H1 (cell line): ENCODE results near the gene PIK3R6. TPM values are rescaled to one million over a fixed set of nuclear protein-coding genes. Genes with fewer than 3 reads are reported as not detected.

Experiments
- CTCF ChIA-PET: fragments of 300-600 bp; sonication (Branson Sonifier 250); formaldehyde crosslinking; loops from one replicate; lab custom pipeline; 2021; ENCODE audit not compliant: partially characterized antibody; lab: Charles Lee
- POLR2A ChIA-PET: fragments of 300-600 bp; sonication (Branson Sonifier 250); formaldehyde crosslinking; loops from one replicate; lab custom pipeline; 2021; ENCODE audit warnings: inconsistent platforms; ENCODE audit not compliant: partially characterized antibody; lab: Charles Lee
- DNase-seq, 2 experiments: peaks; one replicate each; pipeline versions ENCODE4 v3.0.0 to v3.0.0-alpha.2; 2010 to 2022; ENCODE audit warnings: low spot score in 2 of 2, low read depth in 1 of 2, mixed read lengths in 1 of 2
- FAIRE-seq: peaks from 2 replicates; lab custom pipeline; 2011; peaks lifted over from hg19 to GRCh38; lab: Jason Lieb, UNC
- H2AFZ ChIP-seq: 2 replicates; pipeline ENCODE4 v1.8.1; 2012; ENCODE audit warnings: low read length, inconsistent platforms
- H2AK5ac ChIP-seq: 2 replicates; pipeline ENCODE4 v1.6.1; 2013; ENCODE audit warnings: low read depth, low read length
- H2BK120ac ChIP-seq: replicated peaks from 2 replicates; pipeline ENCODE3; 2013; ENCODE audit warnings: low read depth, low read length, inconsistent platforms
- H2BK12ac ChIP-seq: 2 replicates; pipeline ENCODE4 v1.6.1; 2013; ENCODE audit warnings: low read depth, low read length
- H2BK15ac ChIP-seq: 2 replicates; pipeline ENCODE4 v1.6.1; 2013; ENCODE audit warnings: low read length
- H2BK20ac ChIP-seq: 2 replicates; pipeline ENCODE4 v1.6.1; 2013; ENCODE audit warnings: low read length
- H2BK5ac ChIP-seq: 2 replicates; pipeline ENCODE4 v1.6.1; 2013; ENCODE audit warnings: low read depth, low read length
- H3K14ac ChIP-seq: 2 replicates; pipeline ENCODE4 v1.6.1; 2013; ENCODE audit warnings: inconsistent platforms; ENCODE audit not compliant: insufficient read length
- H3K18ac ChIP-seq: 2 replicates; pipeline ENCODE4 v1.6.1; 2013; ENCODE audit warnings: low read length; ENCODE audit errors: extremely low read depth
- H3K23ac ChIP-seq: 2 replicates; pipeline ENCODE4 v1.6.1; 2013; ENCODE audit warnings: inconsistent platforms; ENCODE audit not compliant: insufficient read length
- H3K23me2 ChIP-seq: 2 replicates; pipeline ENCODE4 v1.6.1; 2013; ENCODE audit warnings: low read depth, low read length
- H3K27ac ChIP-seq: 2 replicates; pipeline ENCODE4 v1.6.1; 2011; ENCODE audit warnings: low read depth, low read length, inconsistent platforms
- H3K27me3 ChIP-seq, 4 experiments: replicated peaks in 1 of 4; 1 replicate in 1 of 4; 2 replicates in 3 of 4; pipeline versions ENCODE4 v1.6.1 to v1.8.1; 2011 to 2013; ENCODE audit warnings: low read length in 3 of 4, mild to moderate bottlenecking in 3 of 4, inconsistent platforms in 2 of 4, mixed read lengths in 2 of 4, moderate library complexity in 1 of 4; ENCODE audit not compliant: control insufficient read depth in 3 of 4, insufficient read depth in 3 of 4; ENCODE audit errors: extremely low read depth in 1 of 4
- H3K36me3 ChIP-seq, 4 experiments: 2 replicates each; pipeline versions ENCODE4 v1.6.1 to v1.8.1; 2011 to 2013; ENCODE audit warnings: mild to moderate bottlenecking in 4 of 4, low read length in 3 of 4, moderate library complexity in 2 of 4, control low read depth in 1 of 4, inconsistent platforms in 1 of 4; ENCODE audit not compliant: insufficient read depth in 4 of 4, control insufficient read depth in 2 of 4
- H3K4ac ChIP-seq: replicated peaks from 2 replicates; pipeline ENCODE3; 2013; ENCODE audit warnings: low read length, low read depth, mixed read lengths, inconsistent platforms; ENCODE audit not compliant: insufficient read length
- H3K4me1 ChIP-seq, 4 experiments: replicated peaks in 1 of 4; 1 replicate in 1 of 4; 2 replicates in 3 of 4; pipeline versions ENCODE4 v1.6.1 to v1.8.1; 2011 to 2013; ENCODE audit warnings: low read length in 3 of 4, inconsistent platforms in 2 of 4, mixed read lengths in 1 of 4; ENCODE audit not compliant: insufficient read depth in 4 of 4, control insufficient read depth in 3 of 4
- H3K4me2 ChIP-seq, 2 experiments: 2 replicates each; pipeline versions ENCODE4 v1.6.1 to v1.8.1; 2011 to 2013; ENCODE audit warnings: low read depth in 2 of 2, low read length in 2 of 2, control low read depth in 1 of 2, inconsistent platforms in 1 of 2, mild to moderate bottlenecking in 1 of 2; ENCODE audit not compliant: insufficient read depth in 1 of 2
- H3K4me3 ChIP-seq, 4 experiments: fragments of 200-600, 300-600 bp in 1 of 4; sonication (generic), shearing (Covaris generic), sonication (Bioruptor Twin) in 1 of 4; 2 replicates each; pipeline versions ENCODE4 v1.5.1 to v1.8.1; 2011 to 2016; ENCODE audit warnings: low read length in 4 of 4, low read depth in 3 of 4, control low read depth in 2 of 4, inconsistent platforms in 2 of 4, mild to moderate bottlenecking in 2 of 4, mixed read lengths in 1 of 4, moderate library complexity in 1 of 4; ENCODE audit not compliant: insufficient read depth in 2 of 4; ENCODE audit errors: extremely low read depth in 1 of 4
- H3K56ac ChIP-seq: replicated peaks from 2 replicates; pipeline ENCODE3; 2013; ENCODE audit warnings: low read depth, mild to moderate bottlenecking, mixed read lengths, low read length, inconsistent platforms; ENCODE audit not compliant: insufficient read length
- H3K79me1 ChIP-seq: 2 replicates; pipeline ENCODE4 v1.6.1; 2013; ENCODE audit warnings: low read depth, low read length, control low read depth
- H3K79me2 ChIP-seq, 2 experiments: 2 replicates each; pipeline versions ENCODE4 v1.6.1 to v1.8.1; 2012 to 2013; ENCODE audit warnings: low read length in 2 of 2, mild to moderate bottlenecking in 2 of 2, inconsistent platforms in 1 of 2; ENCODE audit not compliant: insufficient read depth in 2 of 2, control insufficient read depth in 1 of 2
- H3K9ac ChIP-seq, 4 experiments: replicated peaks in 1 of 4; 1 replicate in 1 of 4; 2 replicates in 3 of 4; pipeline versions ENCODE4 v1.6.1 to v1.8.1; 2011 to 2013; ENCODE audit warnings: low read depth in 3 of 4, low read length in 3 of 4, control low read depth in 2 of 4, mild to moderate bottlenecking in 2 of 4, moderate library complexity in 2 of 4, inconsistent platforms in 1 of 4; ENCODE audit errors: extremely low read depth in 1 of 4
- H3K9me3 ChIP-seq, 2 experiments: 2 replicates each; pipeline versions ENCODE4 v1.6.1 to v1.8.1; 2012 to 2013; ENCODE audit warnings: mild to moderate bottlenecking in 2 of 2, moderate library complexity in 2 of 2, control low read depth in 1 of 2, inconsistent platforms in 1 of 2, low read depth in 1 of 2, low read length in 1 of 2, mixed read lengths in 1 of 2; ENCODE audit not compliant: insufficient read depth in 2 of 2
- H4K20me1 ChIP-seq, 2 experiments: replicated peaks in 1 of 2; 2 replicates each; pipeline versions ENCODE3 to v1.8.1; 2011 to 2013; ENCODE audit warnings: inconsistent platforms in 2 of 2, low read length in 2 of 2, mild to moderate bottlenecking in 1 of 2; ENCODE audit not compliant: insufficient read depth in 2 of 2, control insufficient read depth in 1 of 2
- H4K5ac ChIP-seq: 2 replicates; pipeline ENCODE4 v1.6.1; 2013; ENCODE audit warnings: low read length, low read depth, mixed read lengths, inconsistent platforms; ENCODE audit not compliant: insufficient read length
- H4K8ac ChIP-seq: 2 replicates; pipeline ENCODE4 v1.8.0; 2013; ENCODE audit warnings: mild to moderate bottlenecking, moderate library complexity, low read length, inconsistent platforms; ENCODE audit not compliant: insufficient read depth; ENCODE audit errors: extremely low read depth
- H4K91ac ChIP-seq: replicated peaks from 2 replicates; pipeline ENCODE3; 2013; ENCODE audit warnings: low read length, mixed read lengths, inconsistent platforms; ENCODE audit not compliant: insufficient read length
- ASH2L ChIP-seq: fragments of 200-600, 300-600 bp; sonication (generic); IDR thresholded peaks from one replicate; pipeline ENCODE4 v1.7.1; 2017; ENCODE audit warnings: low read length
- CBX5 ChIP-seq: fragments of 300-800, 300-1000 bp; sonication (generic); IDR thresholded peaks from 2 replicates; pipeline ENCODE4 v1.7.1; 2016; ENCODE audit warnings: antibody characterized with exemption, low read length, low read depth
- CREB1 ChIP-seq: IDR thresholded peaks from 2 replicates; pipeline ENCODE4 v1.6.1; 2012; ENCODE audit warnings: inconsistent platforms
- NANOG ChIP-seq: IDR thresholded peaks from 2 replicates; pipeline ENCODE4 v1.6.1; 2011; ENCODE audit warnings: low read length, low read depth, mild to moderate bottlenecking, inconsistent platforms; ENCODE audit not compliant: insufficient read depth, poor library complexity, severe bottlenecking
- POLR2A ChIP-seq, 2 experiments: IDR thresholded peaks; 1 replicate in 1 of 2; 2 replicates in 1 of 2; pipeline ENCODE4 v1.6.1; 2011; ENCODE audit warnings: low read depth in 2 of 2, low read length in 2 of 2, mild to moderate bottlenecking in 2 of 2; ENCODE audit errors: control extremely low read depth in 1 of 2
- SAP30 ChIP-seq: fragments of 300-600 bp; sonication (generic); IDR thresholded peaks from 2 replicates; pipeline ENCODE4 v1.7.1; 2012; ENCODE audit warnings: low read length, moderate library complexity, mild to moderate bottlenecking, inconsistent platforms; ENCODE audit not compliant: insufficient read depth, insufficient replicate concordance
- SIRT6 ChIP-seq: IDR thresholded peaks from one replicate; pipeline ENCODE4 v1.7.1; 2012; ENCODE audit warnings: low read length, inconsistent platforms
- SP1 ChIP-seq: IDR thresholded peaks from 2 replicates; pipeline ENCODE4 v1.6.1; 2011; ENCODE audit warnings: low read depth, low read length
- ZNF274 ChIP-seq: IDR thresholded peaks from 2 replicates; pipeline ENCODE4 v1.7.0; 2012; ENCODE audit warnings: low read length, borderline replicate concordance; ENCODE audit errors: extremely low read depth
- WGBS, 2 experiments: shearing (Covaris generic) in 1 of 2; methylation state at CpG; one replicate each; pipeline versions ENCODE4 v1.1.6 to v1.1.7; 2013 to 2015; ENCODE audit warnings: low lambda C conversion rate in 2 of 2, mixed read lengths in 2 of 2, inconsistent platforms in 1 of 2, low coverage in 1 of 2, missing lambda C conversion rate in 1 of 2; ENCODE audit not compliant: insufficient replicate concordance in 2 of 2, insufficient coverage in 1 of 2, insufficient read length in 1 of 2; ENCODE audit errors: extremely low coverage in 1 of 2, missing lambda C conversion rate in 1 of 2; 5-methylcytosine and 5-hydroxymethylcytosine counted together
- polyA plus RNA-seq, 7 experiments: library from polyadenylated mRNA; depleted of rRNA in 3 of 7; stranded (reverse) in 5 of 7; unstranded in 2 of 7; fragments of >200 nt in 5 of 7; fragments of 200-250 nt in 2 of 7; gene quantifications; 1 replicate in 5 of 7; 2 replicates in 1 of 7; 4 replicates in 1 of 7; pipeline versions ENCODE4 v1.2.1 to v1.2.3, GENCODE V29; 2011 to 2013; ENCODE audit warnings: missing spikeins in 2 of 7, mixed read lengths in 2 of 7
- total RNA-seq: library from RNA; stranded (reverse); fragmentation: NEBNext Ultra II Directional; extraction: Animal tissue kit (Norgen Biotek cat#: 25700); gene quantifications from 2 replicates; pipeline ENCODE4 v1.2.1, GENCODE V29; 2021
- TF ChIP-seq, protein P1 (sequence below): IDR thresholded peaks from 2 replicates; pipeline ENCODE4 v1.6.1; 2011; ENCODE audit warnings: low read length, improper control_type of control experiment

PIK3R6 gene
- total and polyA plus RNA-seq, 2 of the 8 experiments (the other 6 are each of a cell fraction or from before 2014, with no cell fraction given), result 0.24 to 1.2 TPM

DNA sequence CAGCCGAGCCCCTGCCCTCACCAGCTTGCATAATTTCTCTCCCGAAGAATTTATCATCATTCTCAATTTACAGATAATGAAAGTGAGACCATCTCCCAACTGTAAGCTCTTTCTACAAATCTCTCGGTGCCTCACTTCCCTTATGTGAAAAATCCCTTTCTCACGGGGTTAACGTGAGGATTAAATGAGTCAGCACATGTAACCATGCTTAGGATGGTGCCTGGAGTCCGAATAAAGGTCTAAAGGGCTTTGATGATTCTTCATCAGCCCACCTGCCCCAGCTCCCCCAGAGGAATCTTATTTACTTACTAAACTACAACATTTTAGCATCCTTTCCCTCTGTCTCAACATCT is 24.8 kb upstream of the PIK3R6 start:
- TF ChIP-seq ASH2L (no peak), SP1 (no peak), CBX5 (no peak), SAP30 (no peak), ZNF274 (no peak), SIRT6 (no peak), CREB1 (no peak), NANOG (no peak), POLR2A (IDR thresholded peaks at IDR 0.05; ENCODE audit: control extremely low read depth in 1 of 2, low read depth in 2 of 2, low read length in 2 of 2) (no peak)
- TF ChIP-seq, protein P1, sequence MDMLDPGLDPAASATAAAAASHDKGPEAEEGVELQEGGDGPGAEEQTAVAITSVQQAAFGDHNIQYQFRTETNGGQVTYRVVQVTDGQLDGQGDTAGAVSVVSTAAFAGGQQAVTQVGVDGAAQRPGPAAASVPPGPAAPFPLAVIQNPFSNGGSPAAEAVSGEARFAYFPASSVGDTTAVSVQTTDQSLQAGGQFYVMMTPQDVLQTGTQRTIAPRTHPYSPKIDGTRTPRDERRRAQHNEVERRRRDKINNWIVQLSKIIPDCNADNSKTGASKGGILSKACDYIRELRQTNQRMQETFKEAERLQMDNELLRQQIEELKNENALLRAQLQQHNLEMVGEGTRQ, result no peak
- TF ChIP-seq, all 59 proteins: peak for 0
- no peak overlapping the region for H3K4me2 ChIP-seq
- H2AFZ ChIP-seq, result no peak overlapping the region
- H3K9ac ChIP-seq, result no peak overlapping the region
- H3K23ac ChIP-seq, result no peak overlapping the region
- no peaks in the 10 kb centered on the region for H3K79me1 ChIP-seq
- H2BK15ac ChIP-seq, result no peak overlapping the region
- DNase-seq (no peak), FAIRE-seq (no peak)
- H3K4me3 ChIP-seq, result no peak overlapping the region
- no peak overlapping the region for H3K27ac ChIP-seq
- no peak overlapping the region for H2BK5ac ChIP-seq
- H2AK5ac ChIP-seq, result no peak overlapping the region
- H2BK12ac ChIP-seq, result no peak overlapping the region
- no peak overlapping the region for H3K18ac ChIP-seq
- WGBS, 2 experiments, result 86% methylated on average over 6 of the region's 6 CpGs; no CpG with 5 or more reads in 1 of the 2 experiments
- POLR2A ChIA-PET, result no interaction called here
- CTCF ChIA-PET, result interaction anchor here (0.7 to 10.4 kb wide), 4 partner anchors 8 to 106 kb away, joined by 3 to 107 read pairs (median 53); no protein-coding TSS in a partner anchor
- H3K4ac ChIP-seq, result no peak overlapping the region
- H3K79me2 ChIP-seq, result no peaks in the 10 kb centered on the region
- H3K36me3 ChIP-seq, result no peaks in the 10 kb centered on the region
- H2BK20ac ChIP-seq, result no peak overlapping the region
- H4K5ac ChIP-seq, result no peak overlapping the region
- no peaks in the 10 kb centered on the region for H3K9me3 ChIP-seq
- H3K56ac ChIP-seq, result no peak overlapping the region
- peaks cover 0 to 15% (median 10%) of the 10 kb centered on the region in 4 experiments; a peak in 4 of 7 replicates for H3K4me1 ChIP-seq
- no peak overlapping the region for H3K14ac ChIP-seq
- H4K91ac ChIP-seq, result no peak overlapping the region
- no peaks in the 10 kb centered on the region; a peak in 1 of 7 replicates for H3K27me3 ChIP-seq
- no peaks in the 10 kb centered on the region for H4K20me1 ChIP-seq
- H4K8ac ChIP-seq, result no peak overlapping the region
- no peak overlapping the region for H2BK120ac ChIP-seq
- peaks cover 3% of the 10 kb centered on the region; the same call in 1 of the 2 replicates for H3K23me2 ChIP-seq
